NCI-H1048 (cell line): Measurements from ENCODE around the gene SNRPB.

Source experiments
- DNase-seq: peaks from one replicate; lab custom pipeline; 2025; lab: John Stamatoyannopoulos, UW

The SNRPB gene

DNA sequence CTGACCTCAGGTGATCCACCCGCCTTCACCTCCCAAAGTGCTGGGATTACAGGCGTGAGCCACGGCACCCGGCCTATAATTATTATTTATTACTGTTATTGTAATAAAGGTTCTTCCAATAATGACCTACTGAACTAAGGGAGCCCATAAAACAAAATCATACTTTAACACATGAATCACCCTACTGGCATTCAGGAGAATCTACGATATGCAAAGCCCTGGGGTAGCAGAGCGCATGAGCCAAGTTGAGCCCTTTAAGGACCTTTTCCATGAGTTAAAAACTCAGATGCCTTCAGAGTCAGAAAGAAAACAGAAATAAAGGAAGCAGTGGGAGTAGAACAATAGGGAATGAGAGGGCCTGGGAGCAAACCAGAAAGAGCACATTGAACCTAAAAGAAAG, 41.5 kb downstream of the SNRPB start:
- no peak for DNase-seq

GRCh38 chr20:2421247-2421646, 49.3 kb downstream of the SNRPB start:
- DNase-seq: no peak

DNA sequence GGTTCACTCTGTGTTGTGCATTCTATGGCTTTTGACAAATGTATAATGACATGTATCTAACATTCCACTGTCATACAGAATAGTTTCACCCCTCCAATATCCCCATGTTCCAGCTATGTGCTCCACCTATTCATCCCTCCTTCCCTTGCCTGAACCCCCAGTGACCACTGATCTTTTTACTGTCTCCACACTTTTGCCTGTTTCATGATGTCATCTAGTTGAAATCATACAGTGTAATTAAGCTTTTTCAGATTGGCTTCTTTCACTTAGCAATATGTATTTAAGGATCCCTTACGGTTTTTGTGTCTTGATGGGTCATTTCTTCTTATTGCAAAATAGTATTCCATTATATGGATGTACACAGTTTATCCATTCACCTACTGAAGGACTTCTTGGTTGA, 50.1 kb downstream of the SNRPB start:
- no peak for DNase-seq

DNA sequence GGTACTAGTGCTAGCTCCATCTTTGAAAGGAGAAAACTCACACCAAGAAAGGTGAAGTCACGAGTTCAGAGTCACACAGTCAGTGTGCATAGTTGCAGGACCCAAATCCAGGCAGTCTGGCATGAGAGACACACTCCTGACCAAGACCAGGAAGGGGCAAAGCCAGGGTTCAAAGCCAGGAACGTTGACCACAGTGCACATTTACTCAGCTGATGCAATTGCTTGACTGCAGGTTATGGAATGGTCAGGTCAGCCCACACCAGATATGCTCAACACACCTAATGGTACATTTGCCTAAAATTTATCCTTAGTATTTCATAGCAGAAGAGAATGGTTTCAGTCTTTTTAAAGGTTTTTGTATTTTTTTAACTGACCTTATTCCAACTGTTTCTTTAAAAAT, 52.2 kb downstream of the SNRPB start:
- DNase-seq: no peak

DNA sequence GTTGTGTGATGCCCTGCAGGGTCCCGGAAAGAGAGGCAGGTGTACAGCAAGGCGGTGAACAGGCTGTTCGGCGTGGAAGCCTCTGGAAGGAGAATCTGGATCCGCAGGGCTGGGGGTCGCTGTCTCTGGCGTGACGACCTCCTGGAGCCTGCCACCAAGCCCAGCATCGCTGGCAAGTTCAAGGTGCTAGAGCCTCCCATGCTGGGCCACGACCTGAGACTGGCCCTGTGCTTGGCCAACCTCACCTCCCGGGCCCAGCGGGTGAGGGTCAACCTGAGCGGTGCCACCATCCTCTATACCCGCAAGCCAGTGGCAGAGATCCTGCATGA, 53.4 kb downstream of the SNRPB start:
- no peak for DNase-seq

DNA sequence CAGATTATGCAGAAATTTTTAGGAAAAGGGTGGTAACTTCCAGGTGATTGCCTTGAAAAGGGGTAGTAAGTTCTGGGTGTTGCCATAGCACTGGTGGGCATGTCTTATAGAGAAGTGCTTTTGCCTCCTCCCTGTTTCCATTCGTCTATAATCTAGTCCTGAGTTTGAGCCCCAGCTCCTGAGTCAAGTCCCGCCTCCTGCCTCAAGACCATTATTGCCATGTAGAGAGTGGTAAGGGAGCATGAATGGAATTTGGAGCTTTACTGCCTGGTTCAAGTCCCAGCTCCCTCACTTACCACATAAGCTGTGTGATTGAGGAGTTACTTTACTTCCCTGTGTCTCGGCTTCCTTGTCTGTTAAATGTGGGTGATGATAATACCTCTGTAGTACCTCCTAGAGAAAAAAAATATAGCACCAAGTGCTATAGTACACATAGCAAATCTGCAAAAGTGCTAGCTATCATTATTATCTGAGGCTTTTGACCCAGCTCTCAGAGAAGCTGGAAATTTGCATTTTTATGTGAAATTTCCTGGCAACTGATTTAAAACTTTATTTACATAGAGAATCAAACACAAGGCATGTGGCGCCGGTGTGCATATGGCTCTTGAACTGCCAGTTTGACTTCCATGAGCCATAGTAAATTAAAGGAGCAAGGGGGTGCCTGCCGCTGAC, 53.9 kb downstream of the SNRPB start:
- DNase-seq: peak; percentile 57
